HTR-8/SVneo (cell line): Measurements from ENCODE around the gene SLC25A15.
"Not testable (repeated sequence)": the region's sequence is repeated elsewhere in the genome, so short reads cannot be mapped to it uniquely, and the experiment has no call there.

Source experiments
- DNase-seq: peaks from one replicate; pipeline ENCODE4 v3.0.0; 2011; ENCODE audit warnings: low spot score, mixed read lengths; ENCODE audit not compliant: insufficient read length
- FAIRE-seq: peaks from 2 replicates; lab custom pipeline; 2011; peaks lifted over from hg19 to GRCh38; lab: Jason Lieb, UNC

SLC25A15 gene

DNA sequence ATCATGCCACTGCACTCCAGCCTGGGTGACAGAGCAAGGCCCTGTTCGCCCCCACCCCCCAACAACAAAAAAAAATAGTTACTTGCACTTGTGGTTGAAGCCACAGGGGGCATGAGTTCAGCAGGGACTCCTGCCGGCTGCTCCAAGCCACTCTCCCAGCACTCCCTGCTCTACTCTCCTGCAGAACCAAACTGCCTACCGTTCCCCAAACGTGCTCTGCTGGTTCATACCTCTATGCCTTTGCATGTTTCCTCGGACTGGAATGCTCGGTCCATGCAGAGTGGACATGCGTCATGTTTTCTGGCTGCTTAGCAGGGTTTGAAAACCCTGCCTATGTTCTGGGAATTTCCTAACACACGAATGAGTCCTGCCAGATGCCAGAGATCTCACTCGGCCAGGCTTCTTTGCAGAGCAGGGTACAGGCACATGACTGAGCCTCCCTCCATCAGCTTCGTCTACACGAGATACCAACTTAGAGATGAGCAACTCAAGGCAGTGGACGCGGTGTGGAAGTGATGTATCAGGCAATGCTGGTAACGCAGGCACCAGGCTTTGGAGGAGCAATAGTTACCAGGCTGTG is 8.5 kb upstream of the SLC25A15 start:
- no peak for DNase-seq
- FAIRE-seq: no peak

GRCh38 chr13:40781717-40782116 is 7.7 kb upstream of the SLC25A15 start:
- DNase-seq: no peak
- no peak for FAIRE-seq

GRCh38 chr13:40782971-40783370 is 6.4 kb upstream of the SLC25A15 start:
- FAIRE-seq: not testable (repeated sequence)

DNA sequence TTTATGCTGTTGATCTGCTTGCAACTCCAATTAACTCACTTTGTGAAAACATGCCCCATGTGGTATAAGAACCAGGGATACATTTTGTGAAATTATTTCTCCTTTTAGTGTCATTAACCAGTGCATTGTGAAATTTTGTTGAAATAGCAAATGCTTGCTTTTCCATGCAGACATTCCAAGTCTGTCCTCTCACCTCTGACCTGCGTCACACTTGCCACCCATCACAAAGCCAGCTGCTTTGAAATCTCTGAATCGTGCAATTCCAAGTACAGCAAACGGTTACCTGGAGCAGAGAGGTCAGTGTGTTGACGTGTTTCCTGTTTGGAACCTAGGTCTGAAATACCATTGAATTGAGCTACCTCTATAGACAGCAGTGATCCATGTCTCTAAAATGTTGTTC is 4.9 kb upstream of the SLC25A15 start:
- FAIRE-seq (no peak), DNase-seq (no peak)

More at GRCh38 chr13:40782971-40783370, 6.4 kb upstream of the SLC25A15 start:
- DNase-seq: not testable (repeated sequence)

DNA sequence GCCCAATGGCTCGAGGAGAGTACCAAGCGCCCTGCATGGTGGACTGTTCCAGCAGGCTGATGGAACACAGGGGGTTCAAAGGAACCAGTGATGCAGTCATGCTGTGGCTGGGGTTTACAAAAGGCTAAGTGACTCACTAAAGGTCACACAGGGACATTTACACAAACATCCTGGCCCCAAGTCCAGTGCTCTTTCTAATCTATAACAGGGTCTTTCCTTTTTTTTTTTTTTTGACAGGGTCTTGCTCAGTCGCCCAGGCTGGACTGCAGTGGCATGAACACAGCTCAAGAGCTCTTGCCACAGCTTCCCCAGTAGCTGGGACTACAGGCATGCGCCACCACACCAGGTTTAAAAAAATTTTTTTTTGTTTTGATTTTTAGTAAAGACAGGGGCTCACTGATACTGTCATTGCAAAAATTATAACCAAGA is 2.8 kb upstream of the SLC25A15 start:
- FAIRE-seq (no peak), DNase-seq (no peak)

DNA sequence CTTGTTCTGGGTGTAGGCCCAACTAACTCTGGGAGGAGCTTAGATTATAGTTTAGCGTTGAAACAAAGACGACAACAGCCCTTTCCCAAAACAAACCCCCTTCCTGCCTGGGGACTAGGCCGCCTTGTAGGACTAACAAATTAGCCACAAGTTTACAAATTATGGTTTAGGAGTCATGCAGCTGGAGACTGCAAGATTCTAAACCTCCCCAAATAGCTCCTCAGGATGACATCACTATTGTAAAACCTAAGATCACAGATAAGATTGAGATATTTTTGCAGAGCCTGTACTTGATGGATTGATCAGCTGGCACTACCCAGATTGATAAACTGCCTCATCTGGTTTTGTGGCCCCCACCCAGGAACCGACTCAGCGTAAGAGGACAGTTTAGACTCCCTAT is 2.3 kb upstream of the SLC25A15 start:
- DNase-seq: no peak
- FAIRE-seq: no peak

DNA sequence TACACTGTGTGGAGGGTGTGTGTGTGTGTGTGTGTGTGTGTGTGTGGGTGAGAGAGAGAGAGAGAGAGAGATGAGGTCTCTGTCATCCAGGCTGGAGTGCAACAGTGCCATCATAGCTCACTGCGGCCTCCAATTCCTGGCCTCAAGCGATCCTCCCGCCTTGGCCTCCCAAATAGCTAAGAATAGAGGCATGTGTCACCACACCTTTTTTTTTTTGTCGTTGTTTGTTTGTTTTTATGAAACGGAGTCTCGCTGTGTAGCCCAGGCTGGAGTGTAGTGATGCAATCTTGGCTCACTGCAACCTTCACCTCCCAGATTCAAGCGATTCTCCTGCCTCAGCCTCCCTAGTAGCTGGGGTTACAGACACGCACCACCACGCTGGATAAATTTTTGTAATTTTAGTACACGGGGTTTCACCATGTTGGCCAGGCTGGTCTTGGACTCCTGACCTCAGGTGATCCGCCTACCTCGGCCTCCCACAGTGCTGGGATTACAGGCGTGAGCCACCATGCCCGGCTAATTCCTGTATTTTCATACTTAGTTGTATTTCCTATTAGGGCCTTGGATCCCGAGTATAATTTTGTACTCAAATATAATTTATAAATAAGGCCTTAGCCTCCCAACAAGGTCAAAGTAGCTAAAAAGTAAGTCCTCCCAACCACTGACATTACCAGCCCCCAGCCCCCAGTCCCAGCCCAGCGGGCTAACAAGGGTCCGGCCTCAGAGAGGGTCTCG is 704 bp upstream of the SLC25A15 start:
- not testable (repeated sequence) for DNase-seq, FAIRE-seq

- no peak for FAIRE-seq
Observed at GRCh38 chr13:40790154-40790616, 774 bp downstream of the SLC25A15 start.

DNA sequence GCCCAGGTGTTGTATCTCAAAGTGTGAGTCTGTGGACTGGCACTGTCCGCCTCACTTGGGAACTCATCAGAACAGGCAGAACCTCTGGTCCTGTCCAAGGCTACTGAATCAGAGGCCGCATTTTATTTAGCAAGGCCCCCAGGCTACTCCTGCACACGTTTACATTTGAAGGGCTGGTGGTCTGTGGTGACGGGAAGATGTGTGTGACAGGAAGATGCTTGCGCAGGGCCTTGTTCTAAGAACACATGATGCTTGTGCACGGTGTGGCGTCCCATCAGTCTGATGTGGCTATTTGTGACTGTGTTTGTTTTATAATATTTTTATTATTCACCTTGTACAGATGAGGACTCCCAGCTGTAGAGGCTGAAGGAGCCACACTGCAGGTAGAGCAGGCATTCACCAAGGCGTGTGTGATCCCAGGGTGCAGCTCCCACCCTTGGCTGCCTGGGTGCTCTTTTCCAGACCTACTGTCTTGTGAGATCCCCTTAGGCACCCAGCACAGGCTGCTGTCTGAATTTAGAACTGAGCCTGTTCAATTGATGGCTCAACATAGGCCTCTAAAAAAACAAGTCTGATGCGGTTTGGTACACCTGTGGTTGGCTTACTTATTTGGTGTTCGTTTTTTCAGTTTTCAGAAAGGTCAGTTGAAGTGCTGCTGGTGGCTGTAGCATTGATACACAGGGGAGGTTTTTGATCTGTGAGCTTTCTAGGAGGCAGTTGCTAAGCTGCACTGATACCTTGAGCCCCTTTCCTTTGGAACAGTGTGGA is 3.1 kb downstream of the SLC25A15 start:
- FAIRE-seq (no peak), DNase-seq (no peak)

More at GRCh38 chr13:40790154-40790616, 774 bp downstream of the SLC25A15 start:
- no peak for DNase-seq

GRCh38 chr13:40793339-40793738 is 3.9 kb downstream of the SLC25A15 start:
- DNase-seq (no peak), FAIRE-seq (no peak)

GRCh38 chr13:40794414-40795368 is 5.3 kb downstream of the SLC25A15 start:
- DNase-seq (no peak), FAIRE-seq (no peak)

DNA sequence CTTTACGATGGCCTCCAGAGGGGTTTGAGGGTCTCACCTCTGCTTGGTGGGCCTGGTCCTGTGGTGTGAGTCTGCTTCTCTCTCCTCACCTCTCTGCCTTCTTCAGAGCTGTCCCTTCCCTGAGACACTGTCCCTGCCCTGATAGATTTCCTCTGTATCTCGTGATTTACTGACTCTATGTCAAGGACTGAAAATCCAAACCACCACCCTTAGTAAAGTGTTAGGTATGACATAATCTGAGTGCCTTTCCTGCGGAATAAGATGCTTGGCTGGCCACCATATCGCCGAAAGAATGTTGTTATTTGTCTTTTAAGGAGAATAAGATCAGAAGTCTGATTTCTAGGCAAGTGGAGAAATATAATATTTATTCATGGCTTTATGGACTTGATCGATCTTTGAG is 7.2 kb downstream of the SLC25A15 start:
- FAIRE-seq (no peak), DNase-seq (no peak)

DNA sequence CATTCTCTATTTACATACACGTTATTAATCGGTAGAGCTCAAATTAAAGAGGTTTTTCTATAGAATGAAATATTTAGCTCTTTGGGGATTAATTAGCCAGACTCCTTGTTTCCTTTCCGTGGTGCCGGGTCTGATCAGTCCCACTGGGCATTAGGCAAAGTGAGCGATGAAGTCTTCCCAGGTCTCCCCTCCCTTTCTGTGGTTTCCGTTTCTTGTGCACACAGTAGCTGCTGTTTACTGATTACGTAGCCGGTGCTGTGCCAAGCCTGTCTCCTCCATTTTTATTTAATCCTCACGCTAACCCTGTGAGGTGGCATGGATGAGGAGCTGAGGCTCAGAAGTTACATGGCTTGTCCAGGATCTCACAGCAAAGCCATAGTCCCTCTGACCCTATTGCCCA is 9.0 kb downstream of the SLC25A15 start:
- FAIRE-seq (no peak), DNase-seq (no peak)

GRCh38 chr13:40799508-40799907 is 10.1 kb downstream of the SLC25A15 start:
- DNase-seq (no peak), FAIRE-seq (no peak)

- FAIRE-seq (no peak), DNase-seq (no peak)
Observed at GRCh38 chr13:40800559-40800958, 11.1 kb downstream of the SLC25A15 start.

DNA sequence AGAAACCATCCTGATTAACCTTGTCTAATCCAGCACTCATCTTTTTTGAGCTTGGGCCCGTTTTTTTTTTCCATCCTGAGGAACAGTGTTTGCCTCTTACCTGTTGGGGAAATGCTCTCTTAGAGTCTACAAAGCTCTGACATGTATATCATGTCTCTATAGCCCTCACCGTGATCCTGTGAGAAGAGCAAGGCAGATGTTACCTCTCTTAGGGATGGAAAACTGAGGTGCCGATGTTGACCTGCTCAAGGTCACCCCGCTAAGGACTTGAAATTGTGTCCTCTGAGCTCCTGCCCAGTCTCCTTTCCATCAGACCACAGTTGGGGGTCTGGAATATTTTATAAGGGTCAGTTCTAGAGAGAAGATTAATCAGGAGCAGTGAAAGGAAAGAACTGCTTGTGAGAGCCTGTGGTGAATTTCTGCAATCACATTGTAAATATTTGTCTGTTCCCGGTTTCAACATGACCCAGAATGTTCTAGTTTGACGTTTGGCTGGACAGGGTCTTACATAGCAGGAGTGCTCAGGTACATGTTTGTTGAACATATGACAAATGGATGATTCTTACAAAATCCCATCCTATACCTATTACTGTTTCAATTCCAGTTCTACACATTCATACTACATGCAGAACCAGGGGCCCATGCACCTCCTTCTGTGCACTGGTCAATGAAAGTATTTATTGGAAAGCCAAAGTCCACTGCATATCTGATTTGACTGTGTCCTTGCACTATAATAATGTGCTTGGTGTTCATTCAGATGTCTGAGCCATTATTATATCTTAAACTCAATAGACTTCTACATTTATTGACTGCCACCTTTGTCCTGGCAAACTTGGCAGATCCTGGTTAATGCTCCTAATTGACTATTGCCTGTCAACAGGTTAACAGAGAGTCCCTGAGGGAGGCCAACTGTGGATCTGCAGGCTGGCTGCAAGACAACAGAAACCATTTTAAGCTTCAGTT is 12.1 kb downstream of the SLC25A15 start:
- FAIRE-seq (no peak), DNase-seq (no peak)

GRCh38 chr13:40803316-40803715 is 13.9 kb downstream of the SLC25A15 start:
- DNase-seq (no peak), FAIRE-seq (no peak)

DNA sequence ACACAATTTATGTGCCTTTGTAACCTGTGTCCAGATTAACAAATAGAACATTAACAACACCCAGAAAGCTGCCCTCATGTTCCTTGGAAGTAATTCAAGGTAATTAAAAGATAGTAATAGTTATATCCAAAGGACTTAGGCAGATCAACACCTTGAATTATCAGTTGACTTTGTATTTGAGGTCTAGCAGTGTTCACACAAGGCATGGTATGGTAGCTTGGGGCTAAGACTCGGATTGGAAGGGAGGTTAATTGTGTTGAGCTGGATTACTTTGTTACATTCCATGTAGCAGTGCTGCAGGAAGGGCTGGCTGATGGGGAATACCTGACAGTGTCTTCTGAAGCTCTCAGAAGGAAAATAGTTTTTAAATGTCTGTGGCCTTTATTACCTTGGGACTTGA is 16.8 kb downstream of the SLC25A15 start:
- FAIRE-seq (no peak), DNase-seq (no peak)

- no peak for DNase-seq
- FAIRE-seq: no peak
Observed at GRCh38 chr13:40809471-40809870, 20.1 kb downstream of the SLC25A15 start.
